ENCODE data around the gene ACYP2.
"Not testable (repeated sequence)": the region's sequence is repeated elsewhere in the genome, so short reads cannot be mapped to it uniquely, and the experiment has no call there.

Gene ACYP2

GRCh38 chr2:54115284-54116137, at the start of gene ACYP2:
TSS of gene ACYP2 (plus strand) at chr2:54115615.
- Mint-ChIP-seq H3K27ac (peak within 1 kb of the TSS; percentile 99), H3K4me3 (peak within 1 kb of the TSS; percentile 92 to 97), H3K9me3 (peaks cover 6 to 9% of the 10 kb centered on the region in 2 donors), H3K4me1 (peaks cover 10 to 22% of the 10 kb centered on the region in 2 donors), H3K27me3 (no peaks in the 10 kb centered on the region), H3K36me3 (peaks cover 22 to 29% of the 10 kb centered on the region in 2 donors)
- peak; percentile 91 to 92 for ATAC-seq (replicated peaks)
- DNase-seq: peak; percentile 92

- H3K27me3 Mint-ChIP-seq: no peaks in the 10 kb centered on the region
- DNase-seq: no peak
- no peak for ATAC-seq (replicated peaks)
- H3K4me3 Mint-ChIP-seq: no peak overlapping the region
- H3K27ac Mint-ChIP-seq: no peak overlapping the region
- H3K9me3 Mint-ChIP-seq: no peaks in the 10 kb centered on the region
- H3K36me3 Mint-ChIP-seq: peaks cover 6 to 7% of the 10 kb centered on the region in 2 donors
- peaks cover 17 to 36% of the 10 kb centered on the region in 2 donors for H3K4me1 Mint-ChIP-seq
These were observed 49.5 kb upstream of the ACYP2 start for GRCh38 chr2:54065891-54066290.

GRCh38 chr2:54067851-54068375, 47.5 kb upstream of the ACYP2 start:
- peaks cover 16 to 32% of the 10 kb centered on the region in 2 donors for H3K4me1 Mint-ChIP-seq
- H3K9me3 Mint-ChIP-seq: no peaks in the 10 kb centered on the region
- H3K27ac Mint-ChIP-seq: no peak overlapping the region
- H3K36me3 Mint-ChIP-seq: peaks cover 3 to 6% of the 10 kb centered on the region in 2 donors
- no peak for ATAC-seq (replicated peaks)
- no peak for DNase-seq
- no peak overlapping the region for H3K4me3 Mint-ChIP-seq
- no peaks in the 10 kb centered on the region for H3K27me3 Mint-ChIP-seq

DNA sequence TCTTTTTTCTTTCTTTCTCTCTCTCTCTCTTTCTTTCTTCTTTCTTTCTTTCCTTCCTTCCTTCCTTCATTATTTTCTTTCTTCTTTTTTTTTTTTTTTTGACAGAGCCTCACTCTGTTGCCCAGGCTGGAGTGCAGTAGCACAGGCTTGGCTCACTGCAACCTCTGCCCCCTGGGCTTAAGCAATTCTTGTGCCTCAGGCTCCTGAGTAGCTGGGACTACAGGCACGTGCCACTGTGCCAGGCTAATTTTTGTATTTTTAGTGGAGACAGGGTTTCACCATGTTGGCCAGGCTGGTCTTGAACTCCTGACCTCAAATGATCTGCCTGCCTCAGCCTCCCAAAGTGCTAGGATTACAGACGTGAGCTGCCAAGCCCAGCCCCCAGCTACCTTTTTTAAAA, 42.9 kb upstream of the ACYP2 start:
- not testable (repeated sequence) for H3K4me3 Mint-ChIP-seq; H3K9me3 Mint-ChIP-seq; ATAC-seq (replicated peaks); H3K36me3 Mint-ChIP-seq; H3K27ac Mint-ChIP-seq; H3K27me3 Mint-ChIP-seq; DNase-seq
- peaks cover 12 to 33% of the 10 kb centered on the region in 2 donors for H3K4me1 Mint-ChIP-seq

- no peaks in the 10 kb centered on the region for H3K27me3 Mint-ChIP-seq
- H3K4me1 Mint-ChIP-seq: peaks cover 7 to 29% of the 10 kb centered on the region in 2 donors
- no peaks in the 10 kb centered on the region for H3K9me3 Mint-ChIP-seq
- ATAC-seq (replicated peaks) (no peak), DNase-seq (no peak)
- H3K27ac Mint-ChIP-seq: no peak overlapping the region
- no peak overlapping the region for H3K4me3 Mint-ChIP-seq
- H3K36me3 Mint-ChIP-seq: no peaks in the 10 kb centered on the region
These were observed 41.6 kb upstream of the ACYP2 start for GRCh38 chr2:54073796-54074195.

GRCh38 chr2:54074606-54075341, 40.6 kb upstream of the ACYP2 start:
- H3K9me3 Mint-ChIP-seq: no peaks in the 10 kb centered on the region
- DNase-seq (no peak), ATAC-seq (replicated peaks) (no peak)
- H3K4me1 Mint-ChIP-seq: peaks cover 7 to 29% of the 10 kb centered on the region in 2 donors
- H3K4me3 Mint-ChIP-seq: no peak overlapping the region
- no peaks in the 10 kb centered on the region for H3K27me3 Mint-ChIP-seq
- no peak overlapping the region for H3K27ac Mint-ChIP-seq
- H3K36me3 Mint-ChIP-seq: no peaks in the 10 kb centered on the region

DNA sequence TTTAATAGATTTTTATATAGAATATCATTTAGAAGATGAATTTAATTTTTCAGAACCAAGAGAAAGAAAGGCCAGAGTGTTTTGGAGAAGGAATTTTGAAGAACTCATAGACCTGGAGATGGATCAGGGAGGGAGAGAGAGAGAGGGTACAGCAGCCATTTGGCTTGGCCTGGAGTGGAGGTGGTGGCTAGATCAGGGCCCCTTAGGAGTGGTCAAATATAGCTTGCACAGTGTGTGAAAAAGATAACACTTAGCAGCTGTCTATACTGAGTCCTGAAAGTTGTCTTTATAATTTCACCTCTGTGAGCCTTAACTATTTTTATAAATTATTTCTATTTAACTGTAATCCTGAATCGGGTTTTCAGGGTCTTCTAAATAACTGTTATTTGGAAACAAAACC, 38.8 kb upstream of the ACYP2 start:
- H3K27ac Mint-ChIP-seq: no peak overlapping the region
- ATAC-seq (replicated peaks) (no peak), DNase-seq (no peak)
- H3K27me3 Mint-ChIP-seq: no peaks in the 10 kb centered on the region
- H3K4me1 Mint-ChIP-seq: peaks cover 2 to 23% of the 10 kb centered on the region in 2 donors
- H3K36me3 Mint-ChIP-seq: peaks cover 0 to 2% of the 10 kb centered on the region in 2 donors
- H3K9me3 Mint-ChIP-seq: no peaks in the 10 kb centered on the region
- H3K4me3 Mint-ChIP-seq: no peak overlapping the region

DNA sequence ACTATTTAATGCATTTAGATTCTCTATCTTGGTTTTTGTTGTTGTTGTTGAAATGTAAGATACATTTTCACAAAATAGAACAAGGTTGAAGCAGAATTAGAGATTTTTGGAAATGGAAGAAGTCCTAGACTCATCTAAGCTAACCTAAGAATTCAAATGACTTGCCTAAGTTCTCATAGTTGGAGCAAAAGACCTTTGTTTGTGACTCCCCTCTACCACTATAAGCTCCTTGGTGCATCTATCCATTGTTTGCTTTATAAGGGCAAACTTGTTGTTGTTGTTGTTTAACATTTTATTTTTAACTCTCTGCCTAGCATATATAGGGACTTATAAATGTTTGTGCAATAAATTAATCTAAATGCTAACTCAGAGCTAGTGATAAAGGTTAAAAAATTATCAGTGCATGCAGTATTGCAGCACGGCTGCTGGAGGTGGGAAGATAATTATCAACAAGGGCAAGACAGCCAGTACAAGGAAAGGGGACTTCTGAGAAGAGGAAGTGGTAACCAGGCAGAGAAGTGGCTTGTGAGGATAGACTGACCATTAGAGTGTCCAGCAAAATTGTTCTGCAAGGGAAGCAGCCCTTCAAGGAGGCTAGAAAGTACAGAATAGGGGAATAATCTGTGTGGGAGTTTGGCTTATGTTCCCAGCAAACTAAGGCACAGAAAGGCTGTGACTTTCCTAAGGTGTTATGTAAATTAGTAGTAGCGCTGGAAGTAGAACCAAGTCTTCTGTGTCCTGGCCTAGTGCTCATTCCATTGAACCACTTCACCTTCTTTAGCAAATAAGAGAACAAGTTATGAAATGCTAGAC, 38.1 kb upstream of the ACYP2 start:
- Mint-ChIP-seq H3K27ac (no peak overlapping the region), H3K4me1 (peaks cover 5 to 27% of the 10 kb centered on the region in 2 donors), H3K27me3 (no peaks in the 10 kb centered on the region), H3K4me3 (no peak overlapping the region), H3K36me3 (peaks cover 0 to 4% of the 10 kb centered on the region in 2 donors), H3K9me3 (no peaks in the 10 kb centered on the region)
- no peak for DNase-seq
- no peak for ATAC-seq (replicated peaks)

DNA sequence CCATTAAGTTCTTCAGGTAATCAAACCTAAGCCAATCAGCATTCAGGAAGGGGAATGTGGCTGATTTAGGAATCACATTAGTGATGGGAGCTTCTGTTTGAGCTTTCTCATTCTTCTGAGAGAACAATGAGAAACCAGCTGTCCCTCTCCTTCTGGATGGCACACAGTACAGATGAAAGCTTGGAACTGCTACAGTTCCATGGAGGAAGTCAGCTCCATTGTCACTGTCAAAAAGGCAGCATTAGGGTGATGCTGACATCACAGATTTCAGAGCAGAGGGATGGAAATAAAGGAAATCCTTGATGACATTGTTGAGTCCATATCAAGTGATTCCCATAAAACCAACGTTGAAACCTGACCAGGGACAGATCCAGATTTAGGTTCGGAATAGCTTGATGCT, 36.1 kb upstream of the ACYP2 start:
- Mint-ChIP-seq H3K4me1 (peaks cover 5 to 24% of the 10 kb centered on the region in 2 donors), H3K9me3 (no peaks in the 10 kb centered on the region), H3K27me3 (no peaks in the 10 kb centered on the region), H3K27ac (no peak overlapping the region), H3K36me3 (peaks cover 0 to 4% of the 10 kb centered on the region in 2 donors), H3K4me3 (no peak overlapping the region)
- ATAC-seq (replicated peaks) (no peak), DNase-seq (no peak)

GRCh38 chr2:54081574-54081973, 33.8 kb upstream of the ACYP2 start:
- peaks cover 0 to 4% of the 10 kb centered on the region in 2 donors for H3K36me3 Mint-ChIP-seq

GRCh38 chr2:54083021-54083420, 32.4 kb upstream of the ACYP2 start:
- DNase-seq: no peak
- no peaks in the 10 kb centered on the region for H3K9me3 Mint-ChIP-seq
- H3K27ac Mint-ChIP-seq: no peak overlapping the region
- H3K4me3 Mint-ChIP-seq: no peak overlapping the region
- no peaks in the 10 kb centered on the region for H3K27me3 Mint-ChIP-seq
- H3K4me1 Mint-ChIP-seq: peaks cover 8 to 16% of the 10 kb centered on the region in 2 donors
- ATAC-seq (replicated peaks): no peak
- H3K36me3 Mint-ChIP-seq: peaks cover 0 to 4% of the 10 kb centered on the region in 2 donors

More at GRCh38 chr2:54081574-54081973, 33.8 kb upstream of the ACYP2 start:
- Mint-ChIP-seq H3K4me1 (peaks cover 8 to 26% of the 10 kb centered on the region in 2 donors), H3K27ac (peak overlapping the region; percentile 68), H3K4me3 (no peak overlapping the region), H3K9me3 (no peaks in the 10 kb centered on the region), H3K27me3 (no peaks in the 10 kb centered on the region)
- ATAC-seq (replicated peaks) (peak; percentile 86 to 91), DNase-seq (peak; percentile 51)

- Mint-ChIP-seq H3K4me1 (peaks cover 8 to 16% of the 10 kb centered on the region in 2 donors), H3K9me3 (no peaks in the 10 kb centered on the region), H3K36me3 (peaks cover 0 to 4% of the 10 kb centered on the region in 2 donors), H3K27ac (no peak overlapping the region), H3K4me3 (no peak overlapping the region), H3K27me3 (no peaks in the 10 kb centered on the region)
- DNase-seq (no peak), ATAC-seq (replicated peaks) (no peak)
These were observed 32.0 kb upstream of the ACYP2 start for GRCh38 chr2:54083445-54083844.

DNA sequence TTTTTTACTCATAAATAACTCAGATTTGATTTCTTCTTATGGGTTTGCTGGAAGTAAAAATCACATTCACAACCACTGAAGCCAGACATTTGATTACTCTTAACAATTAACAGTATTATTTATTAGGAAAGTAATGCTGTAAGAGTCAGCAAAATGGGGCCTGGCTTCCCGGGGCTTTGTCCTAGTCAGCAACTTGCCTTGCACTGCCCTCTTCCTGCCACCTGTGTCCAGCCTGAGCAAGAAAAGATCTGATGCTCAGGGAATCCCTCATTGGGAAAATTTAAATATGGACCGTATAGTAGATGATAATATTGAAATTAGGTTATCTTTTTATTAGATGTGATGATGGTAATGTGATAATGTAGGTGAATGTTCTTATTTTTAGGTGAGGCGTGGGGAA, 30.8 kb upstream of the ACYP2 start:
- Mint-ChIP-seq H3K36me3 (peaks cover 0 to 4% of the 10 kb centered on the region in 2 donors), H3K27ac (no peak overlapping the region), H3K4me1 (peaks cover 8 to 16% of the 10 kb centered on the region in 2 donors), H3K9me3 (no peaks in the 10 kb centered on the region), H3K4me3 (no peak overlapping the region), H3K27me3 (no peaks in the 10 kb centered on the region)
- ATAC-seq (replicated peaks) (no peak), DNase-seq (no peak)

- ATAC-seq (replicated peaks): no peak
- no peak for DNase-seq
- Mint-ChIP-seq H3K27ac (no peak overlapping the region), H3K4me3 (no peak overlapping the region), H3K4me1 (peaks cover 8 to 16% of the 10 kb centered on the region in 2 donors), H3K27me3 (no peaks in the 10 kb centered on the region), H3K9me3 (no peaks in the 10 kb centered on the region), H3K36me3 (peaks cover 0 to 4% of the 10 kb centered on the region in 2 donors)
These were observed 30.3 kb upstream of the ACYP2 start for GRCh38 chr2:54085069-54085468.

Measured in stimulated activated naive B cell treated with anti-CD40 and anti-IgM and Interleukin-4, amounts not matched to agents 10 μg/mL and 1 μg/mL and 100 μg/mL, for 72 hours (primary cell).